HL-60 (cell line): Measurements from ENCODE around the gene TDRD12.

ENCODE experiments used
- GABPA ChIP-seq: IDR thresholded peaks from 2 replicates; pipeline ENCODE4 v1.6.1; 2012; ENCODE audit warnings: low read depth
- POLR2AphosphoS5 ChIP-seq: IDR thresholded peaks from 2 replicates; pipeline ENCODE4 v1.6.1; 2012; ENCODE audit warnings: low read depth
- SPI1 ChIP-seq: IDR thresholded peaks from 2 replicates; pipeline ENCODE4 v1.6.1; 2012; ENCODE audit warnings: low read depth, mild to moderate bottlenecking, borderline replicate concordance
- TF ChIP-seq, protein P1 (sequence below): IDR thresholded peaks from one replicate; pipeline ENCODE4 v1.5.1; 2011; ENCODE audit warnings: low read length, control low read depth, inconsistent platforms; ENCODE audit not compliant: insufficient read depth
- TF ChIP-seq, protein P2 (sequence below): IDR thresholded peaks from 2 replicates; pipeline ENCODE4 v1.6.1; 2012; ENCODE audit warnings: low read depth; ENCODE audit not compliant: insufficient replicate concordance

DNA sequence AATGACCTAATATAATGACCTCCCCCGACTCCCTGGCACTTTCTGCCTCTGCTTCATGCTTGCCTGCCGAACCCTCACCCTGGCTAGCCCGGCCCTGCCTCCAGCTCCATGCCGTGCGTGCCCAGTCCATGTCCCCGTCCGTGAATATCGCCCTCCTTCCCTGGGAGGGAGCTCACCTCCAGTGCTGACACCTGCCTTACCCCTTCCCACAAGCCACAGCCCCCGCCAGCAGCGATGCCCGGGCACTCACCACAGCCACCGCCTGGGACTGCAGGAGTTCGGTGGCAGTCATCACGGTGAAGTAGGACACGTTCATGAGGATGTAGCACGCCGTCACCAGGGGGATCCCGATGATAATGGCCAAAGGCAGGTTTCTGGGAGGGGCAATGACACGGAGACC, 140.0 kb downstream of the TDRD12 start:
- TF ChIP-seq SPI1 (no peak), POLR2AphosphoS5 (no peak), GABPA (no peak)
- TF ChIP-seq, protein P1, sequence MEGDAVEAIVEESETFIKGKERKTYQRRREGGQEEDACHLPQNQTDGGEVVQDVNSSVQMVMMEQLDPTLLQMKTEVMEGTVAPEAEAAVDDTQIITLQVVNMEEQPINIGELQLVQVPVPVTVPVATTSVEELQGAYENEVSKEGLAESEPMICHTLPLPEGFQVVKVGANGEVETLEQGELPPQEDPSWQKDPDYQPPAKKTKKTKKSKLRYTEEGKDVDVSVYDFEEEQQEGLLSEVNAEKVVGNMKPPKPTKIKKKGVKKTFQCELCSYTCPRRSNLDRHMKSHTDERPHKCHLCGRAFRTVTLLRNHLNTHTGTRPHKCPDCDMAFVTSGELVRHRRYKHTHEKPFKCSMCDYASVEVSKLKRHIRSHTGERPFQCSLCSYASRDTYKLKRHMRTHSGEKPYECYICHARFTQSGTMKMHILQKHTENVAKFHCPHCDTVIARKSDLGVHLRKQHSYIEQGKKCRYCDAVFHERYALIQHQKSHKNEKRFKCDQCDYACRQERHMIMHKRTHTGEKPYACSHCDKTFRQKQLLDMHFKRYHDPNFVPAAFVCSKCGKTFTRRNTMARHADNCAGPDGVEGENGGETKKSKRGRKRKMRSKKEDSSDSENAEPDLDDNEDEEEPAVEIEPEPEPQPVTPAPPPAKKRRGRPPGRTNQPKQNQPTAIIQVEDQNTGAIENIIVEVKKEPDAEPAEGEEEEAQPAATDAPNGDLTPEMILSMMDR: no peak
- TF ChIP-seq, protein P2, sequence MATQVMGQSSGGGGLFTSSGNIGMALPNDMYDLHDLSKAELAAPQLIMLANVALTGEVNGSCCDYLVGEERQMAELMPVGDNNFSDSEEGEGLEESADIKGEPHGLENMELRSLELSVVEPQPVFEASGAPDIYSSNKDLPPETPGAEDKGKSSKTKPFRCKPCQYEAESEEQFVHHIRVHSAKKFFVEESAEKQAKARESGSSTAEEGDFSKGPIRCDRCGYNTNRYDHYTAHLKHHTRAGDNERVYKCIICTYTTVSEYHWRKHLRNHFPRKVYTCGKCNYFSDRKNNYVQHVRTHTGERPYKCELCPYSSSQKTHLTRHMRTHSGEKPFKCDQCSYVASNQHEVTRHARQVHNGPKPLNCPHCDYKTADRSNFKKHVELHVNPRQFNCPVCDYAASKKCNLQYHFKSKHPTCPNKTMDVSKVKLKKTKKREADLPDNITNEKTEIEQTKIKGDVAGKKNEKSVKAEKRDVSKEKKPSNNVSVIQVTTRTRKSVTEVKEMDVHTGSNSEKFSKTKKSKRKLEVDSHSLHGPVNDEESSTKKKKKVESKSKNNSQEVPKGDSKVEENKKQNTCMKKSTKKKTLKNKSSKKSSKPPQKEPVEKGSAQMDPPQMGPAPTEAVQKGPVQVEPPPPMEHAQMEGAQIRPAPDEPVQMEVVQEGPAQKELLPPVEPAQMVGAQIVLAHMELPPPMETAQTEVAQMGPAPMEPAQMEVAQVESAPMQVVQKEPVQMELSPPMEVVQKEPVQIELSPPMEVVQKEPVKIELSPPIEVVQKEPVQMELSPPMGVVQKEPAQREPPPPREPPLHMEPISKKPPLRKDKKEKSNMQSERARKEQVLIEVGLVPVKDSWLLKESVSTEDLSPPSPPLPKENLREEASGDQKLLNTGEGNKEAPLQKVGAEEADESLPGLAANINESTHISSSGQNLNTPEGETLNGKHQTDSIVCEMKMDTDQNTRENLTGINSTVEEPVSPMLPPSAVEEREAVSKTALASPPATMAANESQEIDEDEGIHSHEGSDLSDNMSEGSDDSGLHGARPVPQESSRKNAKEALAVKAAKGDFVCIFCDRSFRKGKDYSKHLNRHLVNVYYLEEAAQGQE: no peak
